Body of pancreas (tissue), 4 donors: Measurements from ENCODE around the gene HIBCH. TPM values are rescaled to one million over a fixed set of nuclear protein-coding genes. Genes with fewer than 3 reads are reported as not detected.
A peak's percentile ranks its signal among the peaks of the same experiment; 100 is the strongest.
"Not testable (repeated sequence)": the region's sequence is repeated elsewhere in the genome, so short reads cannot be mapped to it uniquely, and the experiment has no call there.

ENCODE experiments used
- ATAC-seq: fragments of 150-250 bp; one replicate; pipeline ENCODE4 v1.9.1; 2016
- DNase-seq, 4 donors: peaks; one replicate each; pipeline ENCODE4 v3.0.0-alpha.2; 2019
- H3K27ac ChIP-seq, 4 donors: fragments of 200-600 bp; sonication (generic); 1 replicate in 3 of 4; 2 replicates in 1 of 4; pipeline versions ENCODE4 v1.5.1 to v1.6.1; 2016 to 2019; ENCODE audit warnings: mild to moderate bottlenecking in 1 of 4, mixed read lengths in 1 of 4, moderate library complexity in 1 of 4
- H3K27me3 ChIP-seq, 2 donors: fragments of 200-600 bp; sonication (generic); one replicate each; pipeline ENCODE4 v1.6.0; 2016; ENCODE audit warnings: mild to moderate bottlenecking in 1 of 2
- H3K36me3 ChIP-seq, 2 donors: fragments of 200-600 bp; sonication (generic); replicated peaks in 1 of 2; 2 replicates each; pipeline ENCODE4 v1.5.1; 2016; ENCODE audit warnings: low read depth in 2 of 2; ENCODE audit not compliant: insufficient read depth in 1 of 2
- H3K4me1 ChIP-seq: fragments of 200-600 bp; sonication (generic); one replicate; pipeline ENCODE4 v1.6.0; 2016
- H3K4me3 ChIP-seq, 2 donors: fragments of 200-600 bp; sonication (generic); 1 replicate in 1 of 2; 2 replicates in 1 of 2; pipeline ENCODE4 v1.5.1; 2016 to 2019
- H3K9me3 ChIP-seq, 3 donors: fragments of 200-600 bp; sonication (generic); 1 replicate in 2 of 3; 2 replicates in 1 of 3; pipeline ENCODE4 v1.5.1; 2016
- CTCF ChIP-seq, 7 experiments: fragments of 450-650 bp in 4 of 7; fragments of 200-600 bp in 3 of 7; sonication (generic) in 3 of 7; IDR thresholded peaks; one replicate each; pipeline ENCODE4 v1.5.1; 2016 to 2019; ENCODE audit warnings: antibody characterized with exemption in 7 of 7
- POLR2A ChIP-seq, 3 donors: fragments of 450-650 bp; IDR thresholded peaks; one replicate each; pipeline ENCODE4 v1.6.1; 2016; ENCODE audit warnings: antibody characterized with exemption in 3 of 3, mild to moderate bottlenecking in 2 of 3
- WGBS, 2 donors: methylation state at CpG; one replicate each; pipeline ENCODE4 v1.1.5; 2017; 5-methylcytosine and 5-hydroxymethylcytosine counted together
- intact Hi-C: fragments of 100-400 bp; cut with DNase I; formaldehyde crosslinking; loops from one replicate; pipeline ENCODE4 v1.15.1; 2023
- total RNA-seq, 2 donors: library from RNA; depleted of rRNA; stranded (reverse); fragments of >200 nt; gene quantifications; one replicate each; pipeline ENCODE4 v1.1.0, GENCODE V29; 2016

HIBCH gene
- total RNA-seq, 2 donors from 2014 or later = 19.4 to 21.3 TPM

- intact Hi-C loops = no loop called here
- WGBS, 2 donors = 63 to 64% methylated on average over 4 of the region's 4 CpGs
- TF ChIP-seq CTCF (IDR thresholded peaks at IDR 0.05) = peak; percentile 22 to 53 (median 43)
- no peak for TF ChIP-seq POLR2A (IDR thresholded peaks at IDR 0.05)
- H3K27me3 ChIP-seq = no peaks in the 10 kb centered on the region
- peaks cover 29% of the 10 kb centered on the region for H3K4me1 ChIP-seq
- H3K4me3 ChIP-seq = no peak overlapping the region
- no peaks in the 10 kb centered on the region for H3K9me3 ChIP-seq
- H3K27ac ChIP-seq = no peak overlapping the region
- H3K36me3 ChIP-seq = no peaks in the 10 kb centered on the region
- DNase-seq = peak in 1 of 4 donors; percentile 16
- ATAC-seq = peak; percentile 53
Measured at GRCh38 chr2:190277234-190278112, 42.2 kb downstream of the HIBCH start.

- intact Hi-C loops = no loop called here
- ATAC-seq (no peak), DNase-seq (no peak)
- Histone ChIP-seq H3K9me3 (no peaks in the 10 kb centered on the region), H3K4me1 (peaks cover 2% of the 10 kb centered on the region), H3K4me3 (no peak overlapping the region), H3K27me3 (no peaks in the 10 kb centered on the region), H3K27ac (no peak overlapping the region), H3K36me3 (no peaks in the 10 kb centered on the region)
- no peak for TF ChIP-seq CTCF (IDR thresholded peaks at IDR 0.05)
- TF ChIP-seq POLR2A (IDR thresholded peaks at IDR 0.05) = no peak
- WGBS, 2 donors = 50 to 96% methylated on average over 2 of the region's 2 CpGs
Measured at GRCh38 chr2:190272457-190272842, 47.2 kb downstream of the HIBCH start.

- no peak for ATAC-seq
- TF ChIP-seq CTCF (IDR thresholded peaks at IDR 0.05) (no peak), POLR2A (IDR thresholded peaks at IDR 0.05) (no peak)
- Histone ChIP-seq H3K36me3 (no peaks in the 10 kb centered on the region), H3K27me3 (no peaks in the 10 kb centered on the region), H3K4me1 (no peaks in the 10 kb centered on the region), H3K9me3 (no peaks in the 10 kb centered on the region), H3K4me3 (no peak overlapping the region), H3K27ac (no peak overlapping the region)
- intact Hi-C loops = no loop called here
- 77 to 83% methylated on average over 7 of the region's 7 CpGs for WGBS, 2 donors
- no peak for DNase-seq
Measured at GRCh38 chr2:190271783-190272456, 47.7 kb downstream of the HIBCH start.

GRCh38 chr2:190270298-190270697 is 49.3 kb downstream of the HIBCH start:
- intact Hi-C loops = no loop called here
- Histone ChIP-seq H3K27ac (no peak overlapping the region), H3K9me3 (no peaks in the 10 kb centered on the region), H3K4me3 (no peak overlapping the region), H3K4me1 (no peaks in the 10 kb centered on the region), H3K36me3 (no peaks in the 10 kb centered on the region), H3K27me3 (no peaks in the 10 kb centered on the region)
- DNase-seq = no peak
- TF ChIP-seq POLR2A (IDR thresholded peaks at IDR 0.05) (no peak), CTCF (IDR thresholded peaks at IDR 0.05) (no peak)
- no peak for ATAC-seq
- WGBS, 2 donors = 76 to 84% methylated on average over 3 of the region's 3 CpGs

- DNase-seq, H3K4me3 ChIP-seq, ATAC-seq, H3K9me3 ChIP-seq, H3K36me3 ChIP-seq, intact Hi-C loops, H3K27ac ChIP-seq, H3K27me3 ChIP-seq, H3K4me1 ChIP-seq: not testable (repeated sequence)
- 95 to 96% methylated on average over 3 of the region's 3 CpGs for WGBS, 2 donors
Measured at GRCh38 chr2:190269699-190270098, 49.9 kb downstream of the HIBCH start.
